ENCODE data around the gene SEMA4G.

SEMA4G gene

DNA sequence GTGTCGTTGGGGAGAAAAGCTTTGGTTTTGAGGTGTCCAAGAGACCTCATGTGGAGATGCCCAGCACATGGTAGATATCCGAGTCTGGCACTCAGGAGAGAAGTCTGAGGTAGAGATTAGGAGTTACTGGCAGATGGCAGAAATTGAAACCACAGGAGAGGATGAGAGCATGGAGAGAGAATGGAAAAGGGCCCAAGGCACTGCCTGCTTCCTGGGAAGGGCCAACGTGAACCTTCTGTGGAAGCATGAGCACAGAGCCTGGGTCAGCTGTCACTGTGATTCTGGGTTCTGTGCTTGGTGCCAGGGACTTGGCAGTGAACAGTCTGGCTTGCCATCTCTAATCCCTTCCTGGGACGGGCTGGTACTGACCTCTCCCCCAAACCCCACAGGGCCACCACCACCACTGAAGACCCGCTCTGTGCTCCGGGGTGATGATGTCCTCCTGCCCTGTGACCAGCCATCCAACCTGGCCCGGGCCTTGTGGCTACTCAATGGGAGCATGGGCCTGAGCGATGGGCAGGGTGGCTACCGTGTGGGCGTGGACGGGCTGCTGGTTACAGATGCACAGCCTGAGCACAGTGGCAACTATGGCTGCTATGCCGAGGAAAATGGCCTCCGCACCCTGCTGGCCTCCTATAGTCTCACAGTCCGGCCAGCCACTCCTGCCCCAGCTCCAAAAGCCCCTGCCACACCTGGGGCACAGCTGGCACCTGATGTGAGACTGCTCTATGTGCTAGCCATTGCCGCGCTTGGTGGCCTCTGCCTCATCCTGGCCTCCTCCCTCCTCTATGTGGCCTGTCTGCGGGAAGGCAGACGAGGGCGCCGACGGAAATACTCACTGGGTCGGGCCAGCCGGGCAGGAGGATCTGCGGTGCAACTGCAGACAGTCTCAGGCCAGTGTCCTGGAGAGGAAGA lies 13.9 kb downstream of the SEMA4G start:
- H3K4me3 ChIP-seq (ENCODE audit: low read depth, low read length) = no peak overlapping the region
- TF ChIP-seq, protein P1, sequence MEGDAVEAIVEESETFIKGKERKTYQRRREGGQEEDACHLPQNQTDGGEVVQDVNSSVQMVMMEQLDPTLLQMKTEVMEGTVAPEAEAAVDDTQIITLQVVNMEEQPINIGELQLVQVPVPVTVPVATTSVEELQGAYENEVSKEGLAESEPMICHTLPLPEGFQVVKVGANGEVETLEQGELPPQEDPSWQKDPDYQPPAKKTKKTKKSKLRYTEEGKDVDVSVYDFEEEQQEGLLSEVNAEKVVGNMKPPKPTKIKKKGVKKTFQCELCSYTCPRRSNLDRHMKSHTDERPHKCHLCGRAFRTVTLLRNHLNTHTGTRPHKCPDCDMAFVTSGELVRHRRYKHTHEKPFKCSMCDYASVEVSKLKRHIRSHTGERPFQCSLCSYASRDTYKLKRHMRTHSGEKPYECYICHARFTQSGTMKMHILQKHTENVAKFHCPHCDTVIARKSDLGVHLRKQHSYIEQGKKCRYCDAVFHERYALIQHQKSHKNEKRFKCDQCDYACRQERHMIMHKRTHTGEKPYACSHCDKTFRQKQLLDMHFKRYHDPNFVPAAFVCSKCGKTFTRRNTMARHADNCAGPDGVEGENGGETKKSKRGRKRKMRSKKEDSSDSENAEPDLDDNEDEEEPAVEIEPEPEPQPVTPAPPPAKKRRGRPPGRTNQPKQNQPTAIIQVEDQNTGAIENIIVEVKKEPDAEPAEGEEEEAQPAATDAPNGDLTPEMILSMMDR (IDR thresholded peaks at IDR 0.05; ENCODE audit: borderline replicate concordance, insufficient read depth, low read depth, low read length) = no peak

GRCh38 chr10:100983868-100984671 lies 14.8 kb downstream of the SEMA4G start:
- TF ChIP-seq, protein P1 (IDR thresholded peaks at IDR 0.05; ENCODE audit: borderline replicate concordance, insufficient read depth, low read depth, low read length) = no peak
- no peak overlapping the region for H3K4me3 ChIP-seq (ENCODE audit: low read depth, low read length)

GRCh38 chr10:100984672-100985177 lies 15.4 kb downstream of the SEMA4G start:
- TF ChIP-seq, protein P1 (IDR thresholded peaks at IDR 0.05; ENCODE audit: borderline replicate concordance, insufficient read depth, low read depth, low read length) = no peak
- H3K4me3 ChIP-seq (ENCODE audit: low read depth, low read length) = no peak overlapping the region

- no peak overlapping the region for H3K4me3 ChIP-seq (ENCODE audit: low read depth, low read length)
- TF ChIP-seq, protein P1 (IDR thresholded peaks at IDR 0.05; ENCODE audit: borderline replicate concordance, insufficient read depth, low read depth, low read length) = no peak
Observed at GRCh38 chr10:100985336-100985735, 16.0 kb downstream of the SEMA4G start.

DNA sequence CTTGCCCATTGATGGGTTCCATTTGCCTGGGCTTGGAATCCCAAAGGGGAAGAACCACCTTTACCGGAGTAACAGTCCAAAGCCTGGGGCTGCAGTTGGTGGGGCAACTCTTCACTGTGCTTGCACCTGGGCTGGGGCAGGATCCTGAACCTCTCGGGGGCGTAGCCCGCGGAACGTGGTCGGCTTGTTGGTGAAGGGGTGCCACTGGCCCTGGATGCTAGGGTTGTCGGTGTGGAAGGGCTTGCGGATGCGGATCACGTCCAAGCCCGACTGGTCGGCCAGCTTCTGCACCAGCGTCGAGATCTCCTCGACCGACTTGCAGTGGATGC lies 17.3 kb downstream of the SEMA4G start:
- peak overlapping the region; percentile 96 for H3K4me3 ChIP-seq (ENCODE audit: low read depth, low read length)
- TF ChIP-seq, protein P1 (IDR thresholded peaks at IDR 0.05; ENCODE audit: borderline replicate concordance, insufficient read depth, low read depth, low read length) = no peak

GRCh38 chr10:100986952-100987684 lies 17.8 kb downstream of the SEMA4G start, which contains the start of the genes MRPL43 and TWNK:
Gene MRPL43 (minus strand): TSS chr10:100987497. CDS start chr10:100987443, 54 bp downstream.
Gene TWNK (plus strand): TSS chr10:100987543. CDS start chr10:100988211, 668 bp downstream.
- TF ChIP-seq, protein P1 (IDR thresholded peaks at IDR 0.05; ENCODE audit: borderline replicate concordance, insufficient read depth, low read depth, low read length) = no peak
- peak within 1 kb of the TSS; percentile 96 for H3K4me3 ChIP-seq (ENCODE audit: low read depth, low read length)
